HepG2 (cell line): Measurements from ENCODE around the gene GCLM. TPM values are rescaled to one million over a fixed set of nuclear protein-coding genes. Genes with fewer than 3 reads are reported as not detected.

Source experiments
- ATAC-seq: fragments of 200-7000 bp; cut with Tn5 transposase; 3 replicates; pipeline ENCODE4 v1.9.1; 2020; ENCODE audit warnings: mild to moderate bottlenecking, moderate library complexity
- BruUV-seq: library from RNA; stranded (reverse); fragments of 400-500 nt; replicated peaks from 2 replicates; lab custom pipeline; 2021; lab: Mats Ljungman, UMichigan
- CTCF ChIA-PET: fragments of 300-600 bp; formaldehyde crosslinking; extraction: SDS; loops from one replicate; lab custom pipeline; 2021; ENCODE audit warnings: low total read pairs, inconsistent platforms, low intra/inter-chr PET ratio; lab: Yijun Ruan, JAX
- POLR2A ChIA-PET: fragments of 350-600 bp; sonication (Branson Sonifier 250); formaldehyde crosslinking; loops from one replicate; lab custom pipeline; 2020; ENCODE audit warnings: antibody characterized with exemption, inconsistent platforms; lab: Yijun Ruan, JAX
- DNase-seq: peaks from one replicate; pipeline ENCODE4 v3.0.0-alpha.2; 2015; ENCODE audit warnings: low spot score
- FAIRE-seq: peaks from 3 replicates; lab custom pipeline; 2011; peaks lifted over from hg19 to GRCh38; lab: Jason Lieb, UNC
- H2AFZ ChIP-seq: one replicate; pipeline ENCODE4 v1.6.1; 2011; ENCODE audit warnings: low read length, inconsistent platforms
- H3K27ac ChIP-seq: fragments of 300-600 bp; 3 replicates; pipeline ENCODE4 v1.8.0; 2011; ENCODE audit warnings: mixed run types, mild to moderate bottlenecking, mixed read lengths, low read length, inconsistent platforms; ENCODE audit not compliant: insufficient read depth; ENCODE audit errors: extremely low read length
- H3K27me3 ChIP-seq, 2 experiments: fragments of 200-600 bp in 1 of 2; 2 replicates in 1 of 2; 3 replicates in 1 of 2; pipeline versions ENCODE4 v1.6.0 to v1.8.0; 2011; ENCODE audit warnings: low read length in 2 of 2, mild to moderate bottlenecking in 2 of 2, moderate library complexity in 2 of 2, inconsistent platforms in 1 of 2; ENCODE audit not compliant: insufficient read depth in 2 of 2, control insufficient read depth in 1 of 2
- H3K36me3 ChIP-seq, 2 experiments: fragments of 200-600 bp in 1 of 2; replicated peaks in 1 of 2; 2 replicates in 1 of 2; 3 replicates in 1 of 2; pipeline versions ENCODE4 v1.5.1 to v1.8.0; 2011; ENCODE audit warnings: low read length in 2 of 2, inconsistent platforms in 1 of 2; ENCODE audit not compliant: insufficient read depth in 2 of 2, control insufficient read depth in 1 of 2
- H3K4me1 ChIP-seq: 2 replicates; pipeline ENCODE4 v1.5.1; 2012; ENCODE audit warnings: low read length, inconsistent platforms; ENCODE audit not compliant: insufficient read depth
- H3K4me2 ChIP-seq: 2 replicates; pipeline ENCODE4 v1.6.0; 2011; ENCODE audit warnings: low read depth, low read length, inconsistent platforms
- H3K4me3 ChIP-seq, 3 experiments: fragments of 200-600 bp in 1 of 3; sonication (generic), shearing (Covaris generic) in 1 of 3; replicated peaks in 1 of 3; 2 replicates each; pipeline ENCODE4 v1.5.1; 2011 to 2016; ENCODE audit warnings: low read length in 3 of 3, inconsistent platforms in 2 of 3, low read depth in 2 of 3, mild to moderate bottlenecking in 2 of 3, control low read depth in 1 of 3, mixed read lengths in 1 of 3; ENCODE audit not compliant: insufficient read depth in 1 of 3
- H3K79me2 ChIP-seq: one replicate; pipeline ENCODE4 v1.6.1; 2011; ENCODE audit warnings: low read length, inconsistent platforms; ENCODE audit not compliant: insufficient read depth
- H3K9ac ChIP-seq: 2 replicates; pipeline ENCODE4 v1.6.0; 2011; ENCODE audit warnings: mild to moderate bottlenecking, low read depth, low read length, inconsistent platforms; ENCODE audit not compliant: insufficient read depth
- H3K9me3 ChIP-seq: 2 replicates; pipeline ENCODE4 v1.5.1; 2012; ENCODE audit warnings: mild to moderate bottlenecking, low read length
- H4K20me1 ChIP-seq: 2 replicates; pipeline ENCODE4 v1.6.0; 2011; ENCODE audit warnings: inconsistent platforms, mild to moderate bottlenecking, low read length, moderate library complexity; ENCODE audit not compliant: insufficient read depth
- BCL3 ChIP-seq: sonication (generic); formaldehyde crosslinking; IDR thresholded peaks from 2 replicates; pipeline ENCODE4 v1.5.1; 2020; ENCODE audit warnings: mild to moderate bottlenecking, missing genetic modification reagents, moderate library complexity
- FOXA3 ChIP-seq: IDR thresholded peaks from 2 replicates; pipeline ENCODE4 v1.6.1; 2016; ENCODE audit warnings: missing genetic modification reagents, missing compliant biosample characterization
- FOXO4 ChIP-seq: sonication (generic); formaldehyde crosslinking; conservative IDR thresholded peaks from 2 replicates; pipeline ENCODE4 v1.8.1; 2023; ENCODE audit warnings: missing genetic modification reagents
- GFI1 ChIP-seq: sonication (generic); formaldehyde crosslinking; IDR thresholded peaks from 2 replicates; pipeline ENCODE4 v1.5.0; 2020; ENCODE audit warnings: missing genetic modification reagents, mild to moderate bottlenecking, borderline replicate concordance
- HCFC1 ChIP-seq: fragments of 150-350 bp; IDR thresholded peaks from 2 replicates; pipeline ENCODE4 v1.6.1; 2014; ENCODE audit warnings: low read depth, low read length
- MAFF ChIP-seq: IDR thresholded peaks from 2 replicates; pipeline ENCODE4 v1.6.1; 2011; ENCODE audit warnings: low read depth, low read length, improper control_type of control experiment
- MAFK ChIP-seq, 2 experiments: IDR thresholded peaks in 1 of 2; conservative IDR thresholded peaks in 1 of 2; 2 replicates each; pipeline ENCODE4 v1.6.1; 2011; ENCODE audit warnings: improper control_type of control experiment in 2 of 2, low read length in 2 of 2
- MTERF4 ChIP-seq: sonication (generic); formaldehyde crosslinking; IDR thresholded peaks from 2 replicates; pipeline ENCODE4 v1.8.0; 2023; ENCODE audit warnings: mild to moderate bottlenecking, missing genetic modification reagents
- NCOA5 ChIP-seq: sonication (generic); formaldehyde crosslinking; IDR thresholded peaks from 2 replicates; pipeline ENCODE4 v1.4.0; 2020; ENCODE audit warnings: missing genetic modification reagents
- SAFB2 ChIP-seq: sonication (generic); formaldehyde crosslinking; IDR thresholded peaks from 2 replicates; pipeline ENCODE4 v1.5.1; 2020; ENCODE audit warnings: missing genetic modification reagents, low read depth, mild to moderate bottlenecking, borderline replicate concordance
- SOX5 ChIP-seq: IDR thresholded peaks from 2 replicates; pipeline ENCODE4 v1.6.1; 2016; ENCODE audit warnings: borderline replicate concordance
- TEAD2 ChIP-seq: sonication (generic); formaldehyde crosslinking; IDR thresholded peaks from 2 replicates; pipeline ENCODE4 v1.9.0; 2021; ENCODE audit warnings: missing genetic modification reagents
- ZBTB37 ChIP-seq: sonication (generic); formaldehyde crosslinking; IDR thresholded peaks from 2 replicates; pipeline ENCODE4 v1.4.0; 2020; ENCODE audit warnings: mild to moderate bottlenecking, missing genetic modification reagents
- ZIK1 ChIP-seq: sonication (generic); formaldehyde crosslinking; IDR thresholded peaks from 2 replicates; pipeline ENCODE4 v1.5.0; 2020; ENCODE audit warnings: mild to moderate bottlenecking, low read depth, missing genetic modification reagents, borderline replicate concordance
- ZNF441 ChIP-seq: sonication (generic); formaldehyde crosslinking; IDR thresholded peaks from 2 replicates; pipeline ENCODE4 v1.7.0; 2021; ENCODE audit warnings: missing genetic modification reagents, borderline replicate concordance
- ZNF720 ChIP-seq: sonication (generic); formaldehyde crosslinking; IDR thresholded peaks from 2 replicates; pipeline ENCODE4 v1.4.0; 2020; ENCODE audit warnings: missing genetic modification reagents
- WGBS: methylation state at CpG from one replicate; pipeline ENCODE4 v1.1.6; 2017; ENCODE audit warnings: low lambda C conversion rate; 5-methylcytosine and 5-hydroxymethylcytosine counted together
- in situ Hi-C: cut with HindIII; loops from 2 replicates; pipeline ENCODE4 v1.10.0; 2017; ENCODE audit warnings: low pct_unique_long_range_greater_than_20kb; ENCODE audit not compliant: extremely low pct_ligation_motif_present
- intact Hi-C: fragments of 100-400 bp; cut with micrococcal nuclease; formaldehyde crosslinking; loops from one replicate; pipeline ENCODE4 v1.10.0; 2022; ENCODE audit not compliant: unreplicated experiment
- polyA plus RNA-seq, 8 experiments: library from polyadenylated mRNA; depleted of rRNA in 3 of 8; stranded (reverse) in 7 of 8; unstranded in 1 of 8; fragments of >200 nt; fragmentation: Illumina TruSeq in 4 of 8; extraction: Trizol in 4 of 8; gene quantifications; 2 replicates each; pipeline versions ENCODE4 v1.2.1 to v1.2.3, GENCODE V29; 2011 to 2016; ENCODE audit warnings: low read depth in 4 of 8, missing spikeins in 1 of 8, mixed read lengths in 1 of 8; ENCODE audit not compliant: insufficient read depth in 1 of 8
- total RNA-seq, 5 experiments: library from RNA; depleted of rRNA; stranded (reverse); fragments of >200 nt; fragmentation: Illumina TruSeq; extraction: Trizol; gene quantifications; 2 replicates each; pipeline ENCODE4 v1.2.3, GENCODE V29; 2016; ENCODE audit warnings: low read depth in 1 of 5

GCLM gene
- total and polyA plus RNA-seq, 2 of the 13 experiments (the other 11 are each of a cell fraction or from before 2014, with no cell fraction given), result 8.7 to 29.9 TPM

- Histone ChIP-seq H3K4me1 (peaks cover 20% of the 10 kb centered on the region), H3K36me3 (no peaks in the 10 kb centered on the region), H3K79me2 (no peaks in the 10 kb centered on the region), H3K9ac (peak overlapping the region; percentile 95), H3K27ac (peak overlapping the region; percentile 88), H3K27me3 (no peaks in the 10 kb centered on the region; a peak in 1 of 5 replicates), H3K4me2 (peak overlapping the region; percentile 96), H4K20me1 (no peaks in the 10 kb centered on the region), H3K4me3 (peak overlapping the region; percentile 90 to 91 (median 91)), H2AFZ (peak overlapping the region; percentile 69), H3K9me3 (peaks cover 16% of the 10 kb centered on the region)
- in situ Hi-C loops (no loop called here), intact Hi-C loops (loop anchor here (5.0 to 10.0 kb wide), 3 partner anchors 231 to 544 kb away; partner anchors contain the start of gene DR1)
- peak; percentile 42 for FAIRE-seq
- WGBS, result 49% methylated on average over 4 of the region's 4 CpGs
- ChIA-PET CTCF (no interaction called here), POLR2A (interaction anchor here (0.6 to 1.4 kb wide), 3 partner anchors 142 to 268 kb away, joined by 3 read pairs; no protein-coding TSS in a partner anchor)
- no peak for ATAC-seq
- DNase-seq, result no peak
- no TSS peak for BruUV-seq
- TF ChIP-seq MTERF4 (no peak), SOX5 (CRISPR knock-in tag) (peak; percentile 16; the same call in 1 of the 2 replicates), ZBTB37 (CRISPR knock-in tag) (no peak), SAFB2 (CRISPR knock-in tag) (no peak), FOXA3 (CRISPR knock-in tag) (0 out of 2 replicates have a peak, but pooled peaks have one; percentile 5), GFI1 (CRISPR knock-in tag) (no peak), ZNF441 (CRISPR knock-in tag) (no peak), TEAD2 (CRISPR knock-in tag) (no peak), HCFC1 (no peak), FOXO4 (CRISPR knock-in tag) (no peak), MAFK (conservative IDR thresholded peaks at IDR 0.05 in 1 of 2, IDR thresholded peaks at IDR 0.05 in 1 of 2; ENCODE audit: low read length in 2 of 2) (peak; percentile 88 to 91), NCOA5 (no peak), BCL3 (no peak), ZIK1 (CRISPR knock-in tag) (no peak), MAFF (peak; percentile 88), ZNF720 (CRISPR knock-in tag) (no peak)
Measured at GRCh38 chr1:93848350-93848883, 60.8 kb downstream of the GCLM start.
